Tibial nerve (tissue), 4 donors: ENCODE measurements around the gene ZNG1A.
"Not testable (repeated sequence)": the region's sequence is repeated elsewhere in the genome, so short reads cannot be mapped to it uniquely, and the experiment has no call there.

Experiments
- EP300 ChIP-seq, 2 donors: sonication (generic); formaldehyde crosslinking; IDR thresholded peaks; one replicate each; pipeline ENCODE4 v1.6.1; 2017; ENCODE audit warnings: antibody characterized with exemption in 2 of 2, mild to moderate bottlenecking in 1 of 2
- TF ChIP-seq, protein P1 (sequence below), 5 experiments: fragments of 200-600 bp in 3 of 5; fragments of 450-650 bp in 2 of 5; sonication (generic) in 3 of 5; IDR thresholded peaks; one replicate each; pipeline ENCODE4 v1.5.1; 2016 to 2019; ENCODE audit warnings: antibody characterized with exemption in 5 of 5, mild to moderate bottlenecking in 3 of 5, moderate library complexity in 2 of 5

DNA sequence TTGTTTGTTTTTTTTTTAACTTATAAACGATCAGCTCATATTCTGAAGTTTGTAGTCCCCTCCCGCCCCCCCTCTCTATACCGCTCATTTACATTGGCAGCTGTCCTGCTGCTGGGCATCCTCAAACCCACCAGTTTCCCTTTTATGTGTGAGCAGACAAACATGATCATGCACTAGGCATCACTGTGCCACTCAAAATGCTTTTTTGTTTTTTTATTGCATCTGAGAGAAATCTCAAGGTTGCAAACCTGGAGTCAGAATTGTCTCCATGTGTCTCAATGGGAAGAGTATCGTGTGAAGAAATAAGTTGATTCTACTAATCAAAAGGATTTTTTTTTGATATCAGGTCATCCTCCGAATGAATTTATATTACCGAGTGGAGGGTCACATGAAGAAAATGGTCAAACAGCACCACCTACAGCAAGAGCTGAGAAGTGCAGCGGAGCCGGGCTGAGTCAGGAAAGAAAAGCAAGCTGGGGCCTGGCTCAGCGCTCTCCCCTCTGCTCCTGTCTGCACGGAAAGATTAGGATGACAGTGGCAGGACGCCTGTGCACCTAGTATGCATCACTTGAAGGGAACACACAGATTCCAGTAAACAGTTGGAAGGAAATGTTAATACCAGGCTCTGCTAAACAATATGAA is 90.3 kb downstream of the ZNG1A start:
- TF ChIP-seq, protein P1, sequence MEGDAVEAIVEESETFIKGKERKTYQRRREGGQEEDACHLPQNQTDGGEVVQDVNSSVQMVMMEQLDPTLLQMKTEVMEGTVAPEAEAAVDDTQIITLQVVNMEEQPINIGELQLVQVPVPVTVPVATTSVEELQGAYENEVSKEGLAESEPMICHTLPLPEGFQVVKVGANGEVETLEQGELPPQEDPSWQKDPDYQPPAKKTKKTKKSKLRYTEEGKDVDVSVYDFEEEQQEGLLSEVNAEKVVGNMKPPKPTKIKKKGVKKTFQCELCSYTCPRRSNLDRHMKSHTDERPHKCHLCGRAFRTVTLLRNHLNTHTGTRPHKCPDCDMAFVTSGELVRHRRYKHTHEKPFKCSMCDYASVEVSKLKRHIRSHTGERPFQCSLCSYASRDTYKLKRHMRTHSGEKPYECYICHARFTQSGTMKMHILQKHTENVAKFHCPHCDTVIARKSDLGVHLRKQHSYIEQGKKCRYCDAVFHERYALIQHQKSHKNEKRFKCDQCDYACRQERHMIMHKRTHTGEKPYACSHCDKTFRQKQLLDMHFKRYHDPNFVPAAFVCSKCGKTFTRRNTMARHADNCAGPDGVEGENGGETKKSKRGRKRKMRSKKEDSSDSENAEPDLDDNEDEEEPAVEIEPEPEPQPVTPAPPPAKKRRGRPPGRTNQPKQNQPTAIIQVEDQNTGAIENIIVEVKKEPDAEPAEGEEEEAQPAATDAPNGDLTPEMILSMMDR (IDR thresholded peaks at IDR 0.05), result peak in 1 of 5 experiments; percentile 5
- TF ChIP-seq EP300 (IDR thresholded peaks at IDR 0.05), result not testable (repeated sequence)
